ENCODE data around the gene PANK4.

Gene PANK4

DNA sequence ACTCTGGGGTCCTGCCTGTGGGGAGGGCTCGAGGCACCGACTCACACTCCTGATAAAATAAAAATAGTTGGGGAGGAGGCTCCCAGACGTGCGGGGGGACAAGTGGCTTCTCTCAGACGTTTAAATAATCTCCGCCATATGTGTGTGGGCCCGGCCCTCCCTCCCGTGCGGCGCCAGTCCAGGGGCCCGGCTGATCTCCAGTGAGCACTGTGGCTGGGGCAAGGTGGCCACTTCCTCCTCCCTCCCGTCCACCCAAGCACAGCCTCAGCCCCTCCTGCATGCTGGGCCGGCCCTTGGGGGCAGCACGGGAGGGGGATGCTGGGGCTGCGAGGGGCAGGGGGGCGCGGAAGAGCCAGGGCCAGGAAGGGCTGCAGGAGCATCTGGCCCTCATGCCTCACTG lies 54.3 kb downstream of the PANK4 start:
- H3K4me1 Mint-ChIP-seq (ENCODE audit: low read depth), result no peaks in the 10 kb centered on the region
- no peaks in the 10 kb centered on the region for H3K36me3 Mint-ChIP-seq (ENCODE audit: low read depth)
- H3K9me3 Mint-ChIP-seq, result no peaks in the 10 kb centered on the region
- no peaks in the 10 kb centered on the region for H3K27me3 Mint-ChIP-seq
- H3K4me3 Mint-ChIP-seq, result no peak overlapping the region
- no peak overlapping the region for H3K27ac Mint-ChIP-seq

- no peaks in the 10 kb centered on the region for H3K27me3 Mint-ChIP-seq
- no peaks in the 10 kb centered on the region for H3K36me3 Mint-ChIP-seq (ENCODE audit: low read depth)
- no peak overlapping the region for H3K27ac Mint-ChIP-seq
- H3K4me1 Mint-ChIP-seq (ENCODE audit: low read depth), result no peaks in the 10 kb centered on the region
- H3K4me3 Mint-ChIP-seq, result no peak overlapping the region
- no peaks in the 10 kb centered on the region for H3K9me3 Mint-ChIP-seq
These were observed 54.8 kb downstream of the PANK4 start for GRCh38 chr1:2471587-2472001.

DNA sequence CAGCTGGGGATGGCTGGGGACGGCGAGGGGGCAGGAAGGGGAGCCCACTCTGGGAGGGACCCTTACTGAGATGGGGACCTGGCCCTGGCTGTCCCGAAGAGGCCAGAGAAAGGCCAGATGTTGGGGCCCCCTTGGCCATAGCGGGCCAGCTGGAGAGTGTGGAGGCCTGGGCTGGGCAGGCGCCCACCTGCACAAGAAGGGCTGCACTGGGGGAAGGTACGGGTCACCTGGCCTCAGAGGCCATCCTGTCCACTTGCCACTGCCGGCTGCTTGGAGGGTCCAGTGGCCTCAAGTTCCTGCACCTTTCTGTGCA lies 55.3 kb downstream of the PANK4 start:
- Mint-ChIP-seq H3K9me3 (no peaks in the 10 kb centered on the region), H3K36me3 (ENCODE audit: low read depth) (no peaks in the 10 kb centered on the region), H3K4me1 (ENCODE audit: low read depth) (no peaks in the 10 kb centered on the region), H3K27me3 (no peaks in the 10 kb centered on the region), H3K27ac (no peak overlapping the region), H3K4me3 (no peak overlapping the region)

DNA sequence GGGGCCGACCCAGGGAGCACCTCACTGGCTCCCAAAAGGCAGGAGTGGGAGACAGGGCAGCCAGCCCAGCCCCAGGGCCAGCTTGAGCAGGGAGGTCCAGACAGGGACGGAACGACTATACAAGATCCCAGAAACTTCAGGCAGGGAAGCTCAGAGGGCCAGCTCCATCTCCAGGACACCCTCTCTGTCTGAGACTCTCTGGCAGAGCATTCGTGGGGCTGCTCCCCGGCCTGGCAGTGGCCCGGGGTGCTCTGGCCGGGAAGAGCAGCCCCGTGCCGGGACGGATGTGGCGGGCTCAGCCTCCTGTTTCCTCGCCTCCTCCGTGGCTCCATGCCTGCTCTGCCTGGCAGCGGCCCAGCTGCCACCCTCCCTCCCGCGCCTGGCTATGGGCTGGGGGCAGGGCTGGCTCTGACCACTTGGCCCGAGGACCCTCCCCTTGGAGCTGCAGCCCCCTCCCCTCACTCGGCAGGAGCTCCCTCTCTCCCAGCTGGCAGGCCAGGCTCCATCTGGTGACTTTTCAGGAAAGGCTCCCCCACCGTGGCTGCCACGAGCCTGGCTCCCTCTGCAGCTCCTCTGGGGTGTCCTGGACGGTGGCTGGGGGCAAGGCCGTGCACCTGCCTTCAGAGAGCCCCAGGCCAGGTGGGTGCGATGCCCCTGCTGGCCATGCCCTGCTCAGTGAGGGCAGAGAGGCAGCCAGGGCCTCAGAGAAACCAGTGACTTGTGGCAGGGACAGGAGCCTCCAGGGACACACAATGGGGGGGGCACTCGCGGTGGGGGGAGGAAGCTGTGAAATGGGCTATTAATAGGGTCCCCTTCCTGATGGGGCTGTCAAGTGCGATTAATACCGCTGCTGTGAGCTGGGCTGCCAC lies 55.9 kb downstream of the PANK4 start:
- Mint-ChIP-seq H3K4me1 (ENCODE audit: low read depth) (no peaks in the 10 kb centered on the region), H3K27ac (no peak overlapping the region), H3K27me3 (no peaks in the 10 kb centered on the region), H3K4me3 (no peak overlapping the region), H3K9me3 (no peaks in the 10 kb centered on the region), H3K36me3 (ENCODE audit: low read depth) (no peaks in the 10 kb centered on the region)

DNA sequence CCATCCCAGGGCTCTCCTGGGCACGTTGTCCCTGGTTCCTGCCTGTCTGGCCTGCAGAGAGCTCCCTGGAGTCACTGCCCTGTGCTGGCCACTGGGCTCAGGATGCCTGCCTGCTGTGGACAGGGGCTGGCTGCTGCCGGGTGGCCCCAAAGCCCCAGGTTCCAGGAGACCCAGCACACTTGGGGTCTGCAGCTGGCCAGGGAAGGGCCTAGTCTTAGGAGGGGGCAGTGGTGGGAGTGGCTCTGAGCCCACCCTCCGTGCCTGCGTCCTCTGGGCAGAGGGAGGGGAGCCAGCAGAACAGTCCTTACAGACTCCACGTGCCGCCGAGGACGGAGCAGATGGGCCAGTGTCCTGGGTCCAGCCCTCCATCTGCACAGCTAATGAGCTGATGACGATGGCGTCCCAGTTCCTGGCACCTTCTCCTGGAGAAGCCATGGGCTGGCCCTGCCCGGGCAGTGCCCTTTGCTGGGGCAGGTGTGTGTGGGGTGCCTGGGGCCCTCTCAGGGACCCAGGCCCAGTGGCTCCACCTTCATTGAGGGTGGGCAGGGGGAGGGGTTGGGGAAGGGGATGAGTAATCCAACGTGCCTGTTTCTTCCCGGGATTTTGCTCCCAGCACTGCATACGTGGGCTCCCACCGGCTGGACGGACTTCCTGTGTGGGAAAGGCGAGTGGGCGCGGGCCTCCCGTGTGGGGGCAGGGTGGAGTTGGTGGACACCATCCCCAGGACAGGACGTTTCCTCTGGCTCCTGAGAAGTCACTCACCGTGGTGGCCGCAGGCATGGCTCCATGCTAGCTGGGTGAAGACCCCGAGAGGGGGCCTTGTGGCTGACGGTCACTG lies 57.1 kb downstream of the PANK4 start:
- Mint-ChIP-seq H3K27me3 (no peaks in the 10 kb centered on the region), H3K4me1 (ENCODE audit: low read depth) (no peaks in the 10 kb centered on the region), H3K9me3 (no peaks in the 10 kb centered on the region), H3K27ac (no peak overlapping the region), H3K36me3 (ENCODE audit: low read depth) (no peaks in the 10 kb centered on the region), H3K4me3 (no peak overlapping the region)

GRCh38 chr1:2468540-2468939 lies 57.9 kb downstream of the PANK4 start:
- no peak overlapping the region for H3K27ac Mint-ChIP-seq
- no peaks in the 10 kb centered on the region for H3K27me3 Mint-ChIP-seq
- no peaks in the 10 kb centered on the region for H3K36me3 Mint-ChIP-seq (ENCODE audit: low read depth)
- H3K9me3 Mint-ChIP-seq, result no peaks in the 10 kb centered on the region
- H3K4me1 Mint-ChIP-seq (ENCODE audit: low read depth), result no peaks in the 10 kb centered on the region
- no peak overlapping the region for H3K4me3 Mint-ChIP-seq

DNA sequence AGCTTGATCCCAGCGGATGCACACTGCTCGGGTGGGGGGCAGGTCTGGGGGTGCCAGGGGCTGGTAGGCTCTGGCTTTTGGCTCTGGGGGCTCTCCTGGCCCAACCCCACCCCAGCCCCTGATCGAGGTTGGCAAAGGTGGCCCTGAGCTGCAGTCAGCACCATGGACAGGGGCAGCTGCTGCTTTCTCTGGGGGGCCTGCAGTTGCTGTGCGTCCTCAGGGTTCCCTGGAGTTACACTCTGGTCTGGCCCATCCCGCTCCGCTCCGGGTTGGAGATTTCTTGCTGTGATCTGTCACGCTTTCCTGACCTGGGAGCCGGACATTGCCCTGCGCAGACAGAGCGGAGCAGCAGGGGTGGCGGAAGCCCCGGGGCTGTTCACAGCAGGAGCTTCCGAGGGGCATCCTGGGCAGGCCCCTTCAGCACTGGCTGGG lies 58.3 kb downstream of the PANK4 start:
- H3K9me3 Mint-ChIP-seq, result no peaks in the 10 kb centered on the region
- H3K27ac Mint-ChIP-seq, result no peak overlapping the region
- H3K4me1 Mint-ChIP-seq (ENCODE audit: low read depth), result no peaks in the 10 kb centered on the region
- H3K4me3 Mint-ChIP-seq, result no peak overlapping the region
- H3K27me3 Mint-ChIP-seq, result no peaks in the 10 kb centered on the region
- H3K36me3 Mint-ChIP-seq (ENCODE audit: low read depth), result no peaks in the 10 kb centered on the region

- no peak overlapping the region for H3K27ac Mint-ChIP-seq
- no peaks in the 10 kb centered on the region for H3K4me1 Mint-ChIP-seq (ENCODE audit: low read depth)
- no peaks in the 10 kb centered on the region for H3K9me3 Mint-ChIP-seq
- no peak overlapping the region for H3K4me3 Mint-ChIP-seq
- no peaks in the 10 kb centered on the region for H3K36me3 Mint-ChIP-seq (ENCODE audit: low read depth)
- no peaks in the 10 kb centered on the region for H3K27me3 Mint-ChIP-seq
These were observed 59.3 kb downstream of the PANK4 start for GRCh38 chr1:2466958-2467554.

DNA sequence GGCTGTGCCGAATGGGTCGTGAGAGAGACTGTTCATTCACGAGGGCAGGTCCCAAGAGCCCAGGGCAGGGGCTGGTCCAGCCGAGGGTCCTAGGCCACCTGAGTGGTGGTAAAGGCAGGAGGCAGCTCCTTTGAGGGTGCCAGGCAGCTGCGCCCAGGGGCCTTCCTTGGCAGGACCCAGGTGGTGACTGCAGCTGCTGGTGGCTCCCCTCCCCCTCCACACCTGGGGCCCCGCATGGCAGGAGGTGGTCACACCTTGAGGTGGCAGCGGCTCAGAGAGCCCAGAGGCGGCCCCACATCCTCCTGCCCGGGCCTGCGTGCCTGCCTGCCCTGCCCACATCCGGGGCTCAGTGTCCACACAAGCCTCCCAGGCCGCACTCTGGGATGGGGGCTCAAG lies 60.1 kb downstream of the PANK4 start:
- Mint-ChIP-seq H3K27ac (no peak overlapping the region), H3K4me3 (no peak overlapping the region)

GRCh38 chr1:2465371-2466269 lies 60.8 kb downstream of the PANK4 start:
- no peaks in the 10 kb centered on the region for H3K9me3 Mint-ChIP-seq
- H3K27ac Mint-ChIP-seq, result no peak overlapping the region
- H3K27me3 Mint-ChIP-seq, result no peaks in the 10 kb centered on the region
- H3K4me3 Mint-ChIP-seq, result no peak overlapping the region
- H3K36me3 Mint-ChIP-seq (ENCODE audit: low read depth), result no peaks in the 10 kb centered on the region
- H3K4me1 Mint-ChIP-seq (ENCODE audit: low read depth), result no peaks in the 10 kb centered on the region

More for the DNA sequence above, 60.1 kb downstream of the PANK4 start:
- no peaks in the 10 kb centered on the region for H3K4me1 Mint-ChIP-seq (ENCODE audit: low read depth)
- no peaks in the 10 kb centered on the region for H3K27me3 Mint-ChIP-seq
- no peaks in the 10 kb centered on the region for H3K36me3 Mint-ChIP-seq (ENCODE audit: low read depth)
- H3K9me3 Mint-ChIP-seq, result no peaks in the 10 kb centered on the region

- Mint-ChIP-seq H3K27me3 (no peaks in the 10 kb centered on the region), H3K4me1 (ENCODE audit: low read depth) (no peaks in the 10 kb centered on the region)
These were observed 63.0 kb downstream of the PANK4 start for GRCh38 chr1:2463396-2463795.

DNA sequence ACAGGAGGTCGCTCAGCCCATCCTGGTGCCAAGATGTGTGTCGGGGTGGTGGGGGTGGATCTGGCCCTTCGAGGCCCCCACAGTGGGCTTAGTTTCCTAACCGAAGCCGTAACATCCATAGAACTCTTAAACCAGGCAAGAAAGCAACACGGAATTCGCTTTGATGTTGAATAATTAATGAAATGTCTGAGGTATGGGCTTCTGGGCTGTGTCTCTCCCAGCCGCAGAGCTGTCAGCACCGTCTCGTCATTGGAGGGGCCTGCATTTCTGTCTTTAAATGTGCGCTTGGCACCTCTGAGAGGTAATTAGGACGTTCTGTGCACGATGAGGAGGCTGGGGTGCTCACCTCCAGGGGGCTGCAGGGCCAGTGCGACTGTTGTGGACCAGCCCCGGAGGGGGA lies 63.6 kb downstream of the PANK4 start:
- H3K4me1 Mint-ChIP-seq (ENCODE audit: low read depth), result no peaks in the 10 kb centered on the region
- no peak overlapping the region for H3K4me3 Mint-ChIP-seq
- H3K36me3 Mint-ChIP-seq (ENCODE audit: low read depth), result no peaks in the 10 kb centered on the region
- H3K27me3 Mint-ChIP-seq, result no peaks in the 10 kb centered on the region
- no peak overlapping the region for H3K27ac Mint-ChIP-seq
- no peaks in the 10 kb centered on the region for H3K9me3 Mint-ChIP-seq

More at GRCh38 chr1:2463396-2463795, 63.0 kb downstream of the PANK4 start:
- no peaks in the 10 kb centered on the region for H3K36me3 Mint-ChIP-seq (ENCODE audit: low read depth)
- no peaks in the 10 kb centered on the region for H3K9me3 Mint-ChIP-seq
- H3K4me3 Mint-ChIP-seq, result no peak overlapping the region
- H3K27ac Mint-ChIP-seq, result no peak overlapping the region

DNA sequence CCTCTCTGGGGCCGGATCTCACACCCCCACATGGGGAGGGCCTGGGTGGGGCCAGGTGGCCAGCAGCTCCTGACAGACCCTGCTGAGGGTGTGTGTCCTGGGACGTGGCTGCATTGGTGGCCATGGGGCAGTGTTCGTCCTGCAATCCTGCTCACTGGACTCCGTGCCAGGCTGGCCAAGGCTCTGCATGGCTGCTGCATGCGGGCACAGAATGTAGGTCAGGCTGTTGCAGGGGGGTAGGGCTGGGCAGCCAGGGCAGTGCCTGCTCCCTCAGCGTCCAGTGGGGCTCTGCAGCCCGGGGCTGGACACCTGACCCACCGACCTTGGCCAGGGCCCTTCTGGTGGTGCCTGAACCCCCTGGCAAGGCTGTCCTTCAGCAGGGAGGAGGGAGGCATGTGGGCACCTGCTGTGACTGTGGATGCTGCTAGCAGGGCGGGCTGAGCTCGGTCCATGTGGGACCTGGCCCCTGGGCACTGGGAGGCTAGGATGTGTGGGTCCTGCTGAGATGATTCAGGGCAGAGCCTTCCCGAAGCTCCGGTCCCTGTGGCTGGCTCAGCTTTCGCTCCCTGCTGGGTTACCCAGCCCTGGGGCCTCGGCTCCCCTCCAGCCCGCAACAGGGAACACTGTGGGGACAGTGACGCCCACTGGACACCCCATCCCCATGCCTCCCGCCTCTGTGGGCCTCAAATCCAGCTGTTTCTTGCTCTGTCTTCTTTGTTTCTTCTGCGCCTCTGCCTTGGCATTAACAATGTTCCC lies 65.2 kb downstream of the PANK4 start:
- Mint-ChIP-seq H3K9me3 (no peaks in the 10 kb centered on the region), H3K4me3 (no peak overlapping the region), H3K27me3 (no peaks in the 10 kb centered on the region), H3K36me3 (ENCODE audit: low read depth) (no peaks in the 10 kb centered on the region), H3K4me1 (ENCODE audit: low read depth) (no peaks in the 10 kb centered on the region), H3K27ac (no peak overlapping the region)

DNA sequence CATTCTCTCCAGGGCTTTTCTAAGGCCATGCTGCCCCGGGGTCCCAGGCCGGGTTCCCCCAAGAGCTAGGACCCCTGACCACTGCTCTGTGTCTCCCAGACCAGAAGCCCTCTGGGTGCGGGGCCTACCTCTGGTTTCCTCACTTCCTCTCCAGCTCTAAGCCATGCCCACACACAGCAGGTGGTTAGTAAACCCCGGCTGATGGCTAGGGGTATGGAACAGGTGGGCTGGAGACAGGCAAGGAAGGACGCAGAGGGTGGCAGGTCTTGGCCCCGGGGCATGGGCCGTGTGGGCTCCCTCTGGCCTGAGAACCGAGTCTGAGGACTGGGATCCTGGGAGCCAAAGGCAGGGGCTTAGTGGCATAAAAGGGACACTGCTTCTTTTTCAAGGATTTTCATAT lies 66.2 kb downstream of the PANK4 start:
- H3K27ac Mint-ChIP-seq, result no peak overlapping the region
- no peaks in the 10 kb centered on the region for H3K4me1 Mint-ChIP-seq (ENCODE audit: low read depth)
- H3K27me3 Mint-ChIP-seq, result no peaks in the 10 kb centered on the region
- H3K36me3 Mint-ChIP-seq (ENCODE audit: low read depth), result no peaks in the 10 kb centered on the region
- no peaks in the 10 kb centered on the region for H3K9me3 Mint-ChIP-seq
- no peak overlapping the region for H3K4me3 Mint-ChIP-seq

All from stimulated activated naive CD8-positive, alpha-beta T cell treated with anti-CD3 and anti-CD28 coated beads, Interleukin-15, Interleukin-2, amounts not matched to agents 100 ng/mL and 50 ng/mL, for 24 hours (primary cell).